ENCODE data around the gene PGBD5. TPM values are rescaled to one million over a fixed set of nuclear protein-coding genes. Genes with fewer than 3 reads are reported as not detected.

PGBD5 gene
- total and polyA plus RNA-seq, 2 of the 13 experiments (the other 11 are each of a cell fraction or from before 2014, with no cell fraction given), result 0.04 to 0.13 TPM

GRCh38 chr1:230287674-230288315 is 138.3 kb downstream of the PGBD5 start:
- DNase-seq (ENCODE audit: low spot score) (no peak), FAIRE-seq (no peak), ATAC-seq (peak; percentile 8; the same call in 1 of the 3 replicates)
- ChIA-PET POLR2A (no interaction called here), CTCF (ENCODE audit: low intra/inter-chr PET ratio, low total read pairs) (no interaction called here)
- Histone ChIP-seq H4K20me1 (ENCODE audit: insufficient read depth, low read length) (no peaks in the 10 kb centered on the region), H3K4me2 (ENCODE audit: low read depth, low read length) (no peak overlapping the region), H3K27me3 (ENCODE audit: control insufficient read depth in 1 of 2, insufficient read depth in 2 of 2, low read length in 2 of 2) (peaks cover 1 to 9% of the 10 kb centered on the region in 2 experiments; a peak in 2 of 5 replicates), H3K4me3 (replicated peaks in 1 of 3; ENCODE audit: insufficient read depth in 1 of 3, low read depth in 2 of 3, low read length in 3 of 3) (no peak overlapping the region), H3K79me2 (ENCODE audit: insufficient read depth, low read length) (no peaks in the 10 kb centered on the region), H3K9ac (ENCODE audit: insufficient read depth, low read depth, low read length) (no peak overlapping the region), H3K36me3 (replicated peaks in 1 of 2; ENCODE audit: control insufficient read depth in 1 of 2, insufficient read depth in 2 of 2, low read length in 2 of 2) (no peaks in the 10 kb centered on the region), H3K27ac (ENCODE audit: extremely low read length, insufficient read depth, low read length) (no peak overlapping the region), H2AFZ (ENCODE audit: low read length) (no peak overlapping the region), H3K4me1 (ENCODE audit: insufficient read depth, low read length) (peaks cover 25% of the 10 kb centered on the region), H3K9me3 (ENCODE audit: low read length) (no peaks in the 10 kb centered on the region)
- BruUV-seq (replicated peaks), result no TSS peak
- in situ Hi-C loops (cut with HindIII; ENCODE audit: extremely low pct_ligation_motif_present, low pct_unique_long_range_greater_than_20kb), result no loop called here
- peak; percentile 91 for TF ChIP-seq CREB1 (IDR thresholded peaks at IDR 0.05)
- no peak for TF ChIP-seq CREB1 (CRISPR knock-in tag; IDR thresholded peaks at IDR 0.05)
- TF ChIP-seq LBX2 (CRISPR knock-in tag; IDR thresholded peaks at IDR 0.05; ENCODE audit: borderline replicate concordance), result no peak
- TF ChIP-seq ATF7 (IDR thresholded peaks at IDR 0.05), result peak; percentile 79
- TF ChIP-seq ATF7 (CRISPR knock-in tag; IDR thresholded peaks at IDR 0.05), result no peak
- no peak for TF ChIP-seq ZSCAN9 (CRISPR knock-in tag; IDR thresholded peaks at IDR 0.05; ENCODE audit: borderline replicate concordance)
- intact Hi-C loops (cut with micrococcal nuclease; ENCODE audit: unreplicated experiment), result no loop called here
- WGBS (ENCODE audit: low lambda C conversion rate), result 48% methylated on average over 17 of the region's 17 CpGs

- no peaks in the 10 kb centered on the region for H4K20me1 ChIP-seq (ENCODE audit: insufficient read depth, low read length)
- H3K36me3 ChIP-seq (replicated peaks in 1 of 2; ENCODE audit: control insufficient read depth in 1 of 2, insufficient read depth in 2 of 2, low read length in 2 of 2), result no peaks in the 10 kb centered on the region
- ChIA-PET POLR2A (no interaction called here), CTCF (ENCODE audit: low intra/inter-chr PET ratio, low total read pairs) (no interaction called here)
- 0 out of 5 replicates have a peak, but pooled peaks cover under 1 to 1% of the 10 kb centered on the region in 2 experiments for H3K27me3 ChIP-seq (ENCODE audit: control insufficient read depth in 1 of 2, insufficient read depth in 2 of 2, low read length in 2 of 2)
- H3K9ac ChIP-seq (ENCODE audit: insufficient read depth, low read depth, low read length), result no peak overlapping the region
- no TSS peak for BruUV-seq (replicated peaks)
- no peak overlapping the region for H3K4me3 ChIP-seq (replicated peaks in 1 of 3; ENCODE audit: insufficient read depth in 1 of 3, low read depth in 2 of 3, low read length in 3 of 3)
- no peak overlapping the region for H3K27ac ChIP-seq (ENCODE audit: extremely low read length, insufficient read depth, low read length)
- WGBS (ENCODE audit: low lambda C conversion rate), result 8% methylated on average over 9 of the region's 10 CpGs
- no peaks in the 10 kb centered on the region for H3K9me3 ChIP-seq (ENCODE audit: low read length)
- intact Hi-C loops (cut with micrococcal nuclease; ENCODE audit: unreplicated experiment) (no loop called here), in situ Hi-C loops (cut with HindIII; ENCODE audit: extremely low pct_ligation_motif_present, low pct_unique_long_range_greater_than_20kb) (no loop called here)
- no peaks in the 10 kb centered on the region for H3K79me2 ChIP-seq (ENCODE audit: insufficient read depth, low read length)
- peaks cover 25% of the 10 kb centered on the region for H3K4me1 ChIP-seq (ENCODE audit: insufficient read depth, low read length)
- DNase-seq (ENCODE audit: low spot score), result no peak
- H2AFZ ChIP-seq (ENCODE audit: low read length), result no peak overlapping the region
- no peak overlapping the region for H3K4me2 ChIP-seq (ENCODE audit: low read depth, low read length)
- ATAC-seq, result no peak; the same call in 2 of the 3 replicates
- no peak for FAIRE-seq
- TF ChIP-seq ZC3H4 (CRISPR knock-in tag; IDR thresholded peaks at IDR 0.05; ENCODE audit: borderline replicate concordance) (no peak), ZBTB4 (CRISPR knock-in tag; IDR thresholded peaks at IDR 0.05; ENCODE audit: borderline replicate concordance) (no peak), ZBTB2 (CRISPR knock-in tag; IDR thresholded peaks at IDR 0.05; ENCODE audit: low read depth) (no peak), MYPOP (CRISPR knock-in tag; IDR thresholded peaks at IDR 0.05) (no peak), IKZF5 (CRISPR knock-in tag; IDR thresholded peaks at IDR 0.05) (no peak)
These were observed 139.3 kb downstream of the PGBD5 start for GRCh38 chr1:230286890-230287269.
